Glutamatergic neuron (in vitro differentiated cells): ENCODE data around the gene SDHAF3. TPM values are rescaled to one million over a fixed set of nuclear protein-coding genes. Genes with fewer than 3 reads are reported as not detected.

Experiments
- DNase-seq: peaks from one replicate; pipeline ENCODE4 v3.0.0; 2022
- H3K27ac Mint-ChIP-seq: one replicate; pipeline ENCODE4 v1.8.0; 2020; ENCODE audit warnings: mild to moderate bottlenecking, mixed read lengths, inconsistent platforms; ENCODE audit not compliant: unreplicated experiment
- H3K27me3 Mint-ChIP-seq: one replicate; pipeline ENCODE4 v1.8.0; 2020; ENCODE audit warnings: mild to moderate bottlenecking, moderate library complexity, mixed read lengths, inconsistent platforms; ENCODE audit not compliant: unreplicated experiment
- H3K36me3 Mint-ChIP-seq: one replicate; pipeline ENCODE4 v1.8.0; 2020; ENCODE audit warnings: mild to moderate bottlenecking, mixed read lengths, inconsistent platforms; ENCODE audit not compliant: unreplicated experiment
- H3K4me1 Mint-ChIP-seq: one replicate; pipeline ENCODE4 v1.8.0; 2020; ENCODE audit warnings: mild to moderate bottlenecking, low read depth, mixed read lengths, inconsistent platforms; ENCODE audit not compliant: unreplicated experiment
- H3K4me3 Mint-ChIP-seq: one replicate; pipeline ENCODE4 v1.8.0; 2020; ENCODE audit warnings: mild to moderate bottlenecking, mixed read lengths, inconsistent platforms; ENCODE audit not compliant: unreplicated experiment
- H3K9me3 Mint-ChIP-seq: one replicate; pipeline ENCODE4 v1.8.0; 2020; ENCODE audit warnings: mild to moderate bottlenecking, moderate library complexity, mixed read lengths, inconsistent platforms; ENCODE audit not compliant: unreplicated experiment
- total RNA-seq: library from RNA; stranded (reverse); fragmentation: NEBNext Ultra II Directional; extraction: Animal tissue kit (Norgen Biotek cat#: 25700); gene quantifications from one replicate; pipeline ENCODE4 v1.2.1, GENCODE V29; 2021; ENCODE audit not compliant: unreplicated experiment
- TF ChIP-seq, protein P1 (sequence below): fragments of 200-600 bp; sonication (generic); IDR thresholded peaks from one replicate; pipeline ENCODE4 v1.5.0; 2021; ENCODE audit not compliant: partially characterized antibody, unreplicated experiment

The SDHAF3 gene
- total RNA-seq, 1 donor from 2014 or later, result 10.1 TPM

DNA sequence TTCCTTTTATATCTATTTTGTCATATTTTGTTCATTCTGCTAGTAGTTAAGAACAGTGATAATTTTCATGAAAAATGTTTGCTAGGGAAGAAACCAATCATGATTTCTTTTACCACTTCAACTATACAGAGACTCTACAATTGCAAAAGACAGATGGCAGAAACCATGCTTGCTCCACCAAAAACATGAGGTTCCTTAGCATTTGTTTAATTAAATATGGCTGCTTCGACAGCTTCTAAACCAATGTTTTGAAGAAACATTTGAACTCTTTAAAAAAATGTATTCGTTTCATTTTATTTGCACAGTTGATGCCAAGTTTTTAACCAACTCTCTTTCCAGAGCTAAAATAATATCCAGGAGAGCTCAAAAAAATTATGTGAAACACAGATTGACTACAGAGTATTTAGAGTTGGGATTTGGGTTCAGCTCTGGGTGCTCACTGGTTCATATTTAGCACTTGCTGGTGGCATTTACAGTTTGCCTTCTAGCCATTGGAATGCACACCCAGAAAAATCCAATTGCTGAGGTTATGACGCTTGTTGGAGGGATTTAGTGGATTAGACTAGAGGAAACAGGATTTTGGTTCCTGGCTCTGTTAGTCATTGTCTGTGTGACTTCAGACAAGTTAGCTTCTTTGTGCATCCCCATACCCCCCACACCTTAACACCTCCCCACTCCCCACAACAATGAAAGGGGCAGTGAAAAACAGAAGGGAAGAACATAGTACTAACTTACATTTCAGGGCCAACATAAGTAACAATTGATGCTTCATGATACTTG lies 35.8 kb upstream of the SDHAF3 start:
- H3K36me3 Mint-ChIP-seq, result no peaks in the 10 kb centered on the region
- no peak for DNase-seq
- H3K4me1 Mint-ChIP-seq, result no peaks in the 10 kb centered on the region
- H3K27ac Mint-ChIP-seq, result no peak overlapping the region
- peaks cover 1% of the 10 kb centered on the region for H3K27me3 Mint-ChIP-seq
- TF ChIP-seq, protein P1, sequence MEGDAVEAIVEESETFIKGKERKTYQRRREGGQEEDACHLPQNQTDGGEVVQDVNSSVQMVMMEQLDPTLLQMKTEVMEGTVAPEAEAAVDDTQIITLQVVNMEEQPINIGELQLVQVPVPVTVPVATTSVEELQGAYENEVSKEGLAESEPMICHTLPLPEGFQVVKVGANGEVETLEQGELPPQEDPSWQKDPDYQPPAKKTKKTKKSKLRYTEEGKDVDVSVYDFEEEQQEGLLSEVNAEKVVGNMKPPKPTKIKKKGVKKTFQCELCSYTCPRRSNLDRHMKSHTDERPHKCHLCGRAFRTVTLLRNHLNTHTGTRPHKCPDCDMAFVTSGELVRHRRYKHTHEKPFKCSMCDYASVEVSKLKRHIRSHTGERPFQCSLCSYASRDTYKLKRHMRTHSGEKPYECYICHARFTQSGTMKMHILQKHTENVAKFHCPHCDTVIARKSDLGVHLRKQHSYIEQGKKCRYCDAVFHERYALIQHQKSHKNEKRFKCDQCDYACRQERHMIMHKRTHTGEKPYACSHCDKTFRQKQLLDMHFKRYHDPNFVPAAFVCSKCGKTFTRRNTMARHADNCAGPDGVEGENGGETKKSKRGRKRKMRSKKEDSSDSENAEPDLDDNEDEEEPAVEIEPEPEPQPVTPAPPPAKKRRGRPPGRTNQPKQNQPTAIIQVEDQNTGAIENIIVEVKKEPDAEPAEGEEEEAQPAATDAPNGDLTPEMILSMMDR, result no peak
- no peaks in the 10 kb centered on the region for H3K9me3 Mint-ChIP-seq
- no peak overlapping the region for H3K4me3 Mint-ChIP-seq

DNA sequence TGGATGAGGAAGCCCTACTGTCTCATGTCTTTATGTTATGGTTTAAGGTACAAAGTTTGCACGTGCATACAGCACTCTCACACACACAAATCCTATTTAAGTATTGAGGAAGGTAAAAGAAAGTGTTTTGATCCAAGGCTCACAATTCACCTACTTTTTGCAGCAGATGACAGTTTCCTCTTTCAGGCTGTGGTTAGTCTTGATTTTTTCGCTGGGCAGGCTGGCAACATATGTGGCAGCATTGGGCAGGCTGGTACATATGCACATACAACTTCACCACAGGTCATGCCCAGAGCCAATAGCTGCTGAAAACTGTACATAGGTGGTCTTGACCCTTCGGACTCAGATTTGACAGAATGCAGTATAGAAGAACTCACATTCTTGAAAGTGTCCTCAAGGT lies 29.1 kb upstream of the SDHAF3 start:
- DNase-seq, result no peak
- TF ChIP-seq, protein P1, result no peak
- H3K4me3 Mint-ChIP-seq, result no peak overlapping the region
- no peaks in the 10 kb centered on the region for H3K4me1 Mint-ChIP-seq
- H3K36me3 Mint-ChIP-seq, result no peaks in the 10 kb centered on the region
- no peaks in the 10 kb centered on the region for H3K9me3 Mint-ChIP-seq
- H3K27me3 Mint-ChIP-seq, result peaks cover 1% of the 10 kb centered on the region
- no peak overlapping the region for H3K27ac Mint-ChIP-seq

DNA sequence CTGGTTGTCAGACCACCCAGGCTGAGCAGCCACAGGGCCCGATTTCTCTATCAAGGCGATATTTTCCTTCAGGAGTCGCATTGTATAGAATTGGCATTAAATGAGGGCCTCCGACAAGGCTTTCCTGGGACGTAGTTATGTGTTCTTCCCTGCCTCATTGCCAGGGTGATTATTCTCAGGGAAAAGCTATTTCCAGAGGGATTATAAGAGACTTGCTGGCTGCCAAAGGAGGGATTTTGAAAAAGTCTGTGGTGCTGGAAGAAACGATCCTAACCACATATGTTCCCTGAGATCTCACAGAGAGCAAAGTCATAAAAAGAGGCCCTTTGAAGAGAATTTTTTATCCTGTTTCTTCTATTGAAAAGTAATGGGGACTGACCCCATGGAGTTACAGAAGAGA lies 27.7 kb upstream of the SDHAF3 start:
- no peak for DNase-seq
- H3K36me3 Mint-ChIP-seq, result no peaks in the 10 kb centered on the region
- no peak overlapping the region for H3K4me3 Mint-ChIP-seq
- peaks cover 1% of the 10 kb centered on the region for H3K27me3 Mint-ChIP-seq
- H3K9me3 Mint-ChIP-seq, result no peaks in the 10 kb centered on the region
- TF ChIP-seq, protein P1, result no peak
- no peaks in the 10 kb centered on the region for H3K4me1 Mint-ChIP-seq
- H3K27ac Mint-ChIP-seq, result no peak overlapping the region

DNA sequence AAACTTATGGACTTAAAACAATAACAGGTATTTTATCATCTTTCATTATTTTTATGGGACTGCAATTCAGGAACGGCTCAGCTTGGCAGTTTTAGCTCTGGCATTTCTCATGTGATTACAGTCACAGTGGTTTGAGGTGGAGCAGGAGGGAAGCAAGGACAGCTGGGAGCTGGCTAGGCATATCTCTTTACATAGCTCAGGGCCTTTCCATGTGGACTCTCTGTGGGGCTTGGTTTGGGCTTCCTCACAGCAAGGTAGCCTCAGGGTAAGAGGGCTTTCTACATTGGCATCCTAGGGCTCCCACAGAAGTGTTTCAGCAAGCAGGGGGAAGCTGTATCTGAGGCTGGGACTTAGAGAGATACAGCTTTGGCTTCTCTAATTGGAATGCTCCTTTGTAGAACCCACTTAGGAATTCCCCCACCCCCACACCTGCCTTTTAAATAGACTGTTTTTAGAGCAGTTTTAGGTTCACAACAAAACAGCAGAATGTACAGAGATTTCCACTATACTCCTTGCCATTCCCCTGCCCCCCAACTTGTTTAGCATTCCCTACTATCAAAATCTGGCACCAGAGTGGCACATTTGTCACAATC lies 26.6 kb upstream of the SDHAF3 start:
- no peak for DNase-seq
- Mint-ChIP-seq H3K27ac (no peak overlapping the region), H3K4me3 (no peak overlapping the region), H3K9me3 (no peaks in the 10 kb centered on the region), H3K27me3 (peaks cover under 1% of the 10 kb centered on the region), H3K4me1 (no peaks in the 10 kb centered on the region), H3K36me3 (no peaks in the 10 kb centered on the region)
- TF ChIP-seq, protein P1, result no peak

DNA sequence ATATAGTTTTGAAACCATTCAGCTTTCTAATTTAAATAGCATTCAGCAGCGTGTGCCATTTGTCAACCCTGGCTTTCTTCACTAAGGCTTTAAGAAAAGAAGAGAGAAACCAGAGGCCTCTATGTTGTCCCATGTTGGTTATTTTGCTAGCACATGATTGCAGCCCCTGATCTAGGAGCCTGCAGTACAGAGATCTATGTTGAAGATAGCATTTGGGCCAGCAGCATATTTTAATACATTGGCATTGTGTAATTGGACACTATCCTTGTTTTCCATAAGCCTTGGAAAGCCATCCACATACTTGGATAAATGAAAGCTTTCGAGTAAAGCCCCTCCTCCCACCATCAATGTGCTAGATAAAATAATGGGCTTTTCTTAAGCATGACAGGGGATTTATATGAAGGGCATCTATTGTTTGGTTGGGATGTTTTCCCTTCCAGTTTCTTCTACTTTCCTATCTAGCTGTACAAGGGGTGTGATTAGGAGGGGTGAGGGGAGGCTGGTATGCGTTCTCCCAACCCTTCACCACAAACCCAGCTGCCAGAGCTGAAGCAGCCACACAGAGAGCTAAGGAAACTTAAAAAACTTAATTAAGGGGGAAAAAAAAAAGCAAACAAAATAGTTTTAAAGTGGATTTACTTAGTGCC lies 23.1 kb upstream of the SDHAF3 start:
- TF ChIP-seq, protein P1, result no peak
- Mint-ChIP-seq H3K36me3 (no peaks in the 10 kb centered on the region), H3K4me1 (no peaks in the 10 kb centered on the region), H3K9me3 (no peaks in the 10 kb centered on the region), H3K27ac (no peak overlapping the region), H3K27me3 (no peaks in the 10 kb centered on the region), H3K4me3 (no peak overlapping the region)
- DNase-seq, result no peak
